ENCODE data around the gene INPP5A.
"Not testable (repeated sequence)": the region's sequence is repeated elsewhere in the genome, so short reads cannot be mapped to it uniquely, and the experiment has no call there.

The INPP5A gene

GRCh38 chr10:132671228-132672154 is 133.9 kb downstream of the INPP5A start:
- no peak for DNase-seq (ENCODE audit: low read depth, low spot score)

GRCh38 chr10:132673746-132674145 is 136.2 kb downstream of the INPP5A start:
- DNase-seq (ENCODE audit: low read depth, low spot score) = not testable (repeated sequence)

- DNase-seq (ENCODE audit: low read depth, low spot score) = no peak
These were observed 136.7 kb downstream of the INPP5A start for GRCh38 chr10:132674311-132674710.

GRCh38 chr10:132675031-132675740 is 137.6 kb downstream of the INPP5A start:
- no peak for DNase-seq (ENCODE audit: low read depth, low spot score)

- no peak for DNase-seq (ENCODE audit: low read depth, low spot score)
These were observed 138.8 kb downstream of the INPP5A start for GRCh38 chr10:132676193-132676891.

GRCh38 chr10:132677096-132677472 is 139.5 kb downstream of the INPP5A start:
- DNase-seq (ENCODE audit: low read depth, low spot score) = no peak

GRCh38 chr10:132677473-132678227 is 140.1 kb downstream of the INPP5A start:
- no peak for DNase-seq (ENCODE audit: low read depth, low spot score)

DNA sequence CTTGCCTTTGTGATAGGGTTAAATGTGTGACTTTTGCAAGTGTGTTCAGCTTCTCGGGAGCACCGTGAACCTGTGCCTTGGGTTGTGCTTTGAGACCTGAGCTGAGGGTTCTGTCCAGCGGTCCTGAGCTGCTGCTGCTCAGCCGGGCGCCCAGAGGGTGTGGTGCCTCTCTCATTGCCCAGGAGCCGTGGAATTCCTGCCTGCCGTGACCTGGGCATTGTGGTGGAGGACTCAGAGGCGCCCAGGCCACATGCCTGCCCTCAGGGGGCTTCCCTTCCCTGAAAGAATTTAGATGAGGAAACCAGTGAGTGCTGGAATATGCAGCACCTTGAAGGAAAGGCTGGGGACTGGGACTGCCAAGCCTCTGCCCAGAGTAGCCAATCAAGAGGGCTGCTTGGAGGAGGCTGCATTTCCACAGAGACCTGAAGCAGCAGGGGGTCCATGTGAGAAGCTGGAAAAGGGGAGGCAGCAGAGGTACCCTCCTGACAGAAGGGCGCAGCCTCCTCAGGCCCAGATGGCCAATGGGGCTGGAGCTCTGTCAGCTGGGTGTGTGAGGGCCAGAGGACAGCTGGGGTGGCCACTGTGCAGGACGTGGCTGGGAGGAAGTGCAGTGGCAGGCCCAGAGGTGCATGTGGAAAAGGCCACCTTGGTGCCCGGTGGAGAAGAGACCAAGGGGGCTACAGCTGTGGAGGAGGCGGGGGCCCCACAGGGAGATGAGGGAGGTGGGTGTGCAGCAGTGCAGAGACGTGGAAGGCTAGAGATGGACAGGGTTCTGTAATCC is 141.0 kb downstream of the INPP5A start:
- no peak for DNase-seq (ENCODE audit: low read depth, low spot score)

DNA sequence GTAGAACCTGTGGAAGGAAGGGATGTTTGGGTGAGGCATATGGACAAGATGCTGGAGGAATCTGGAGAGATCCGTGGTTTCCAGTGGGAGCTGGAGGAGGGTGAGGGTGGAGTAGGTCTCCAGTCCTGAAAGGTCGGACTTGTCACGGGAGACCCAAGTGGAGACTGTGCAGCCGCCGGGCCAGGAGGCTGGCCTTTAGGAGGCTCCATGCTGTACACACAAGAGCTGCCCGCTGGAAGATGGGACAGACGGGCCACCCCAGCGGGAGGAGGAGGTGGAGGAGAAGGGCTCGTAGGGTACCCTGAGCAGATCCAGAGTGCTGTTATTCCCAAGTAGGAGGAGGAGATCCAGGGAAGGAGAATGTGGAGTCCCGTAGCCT is 141.6 kb downstream of the INPP5A start:
- no peak for DNase-seq (ENCODE audit: low read depth, low spot score)

DNA sequence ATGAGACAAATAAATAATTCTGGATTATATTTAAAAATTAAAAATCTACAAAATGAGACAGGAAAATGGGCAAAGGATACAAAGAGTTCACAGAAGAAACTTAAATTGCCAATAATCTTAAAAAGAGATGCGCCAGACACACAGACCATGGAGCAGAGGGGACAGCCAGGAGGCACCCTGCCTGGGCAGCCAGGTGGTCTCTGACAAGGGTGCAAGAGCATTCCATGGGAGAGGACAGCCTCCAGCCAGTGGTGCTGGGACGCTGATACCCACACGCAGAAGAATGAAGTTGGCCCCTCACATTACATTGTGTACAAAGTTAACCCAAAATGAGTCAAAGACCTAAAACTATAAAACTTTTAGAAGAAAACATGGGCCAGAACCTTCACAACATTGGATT is 142.1 kb downstream of the INPP5A start:
- no peak for DNase-seq (ENCODE audit: low read depth, low spot score)

DNA sequence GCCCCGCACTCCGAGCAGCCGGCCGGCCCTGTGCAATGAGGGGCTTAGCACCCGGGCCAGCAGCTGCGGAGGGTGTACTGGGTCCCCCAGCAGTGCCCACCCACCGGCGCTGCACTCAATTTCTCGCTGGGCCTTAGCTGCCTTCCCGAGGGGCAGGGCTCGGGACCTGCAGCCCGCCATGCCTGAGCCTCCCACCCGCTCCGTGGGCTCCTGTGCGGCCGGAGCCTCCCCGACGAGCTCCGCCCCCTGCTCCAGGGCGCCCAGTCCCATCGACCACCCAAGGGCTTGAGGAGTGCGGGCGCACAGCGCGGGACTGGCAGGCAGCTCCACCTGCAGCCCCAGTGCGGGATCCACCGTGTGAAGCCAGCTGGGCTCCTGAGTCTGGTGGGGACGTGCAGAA is 143.2 kb downstream of the INPP5A start:
- DNase-seq (ENCODE audit: low read depth, low spot score) = not testable (repeated sequence)

DNA sequence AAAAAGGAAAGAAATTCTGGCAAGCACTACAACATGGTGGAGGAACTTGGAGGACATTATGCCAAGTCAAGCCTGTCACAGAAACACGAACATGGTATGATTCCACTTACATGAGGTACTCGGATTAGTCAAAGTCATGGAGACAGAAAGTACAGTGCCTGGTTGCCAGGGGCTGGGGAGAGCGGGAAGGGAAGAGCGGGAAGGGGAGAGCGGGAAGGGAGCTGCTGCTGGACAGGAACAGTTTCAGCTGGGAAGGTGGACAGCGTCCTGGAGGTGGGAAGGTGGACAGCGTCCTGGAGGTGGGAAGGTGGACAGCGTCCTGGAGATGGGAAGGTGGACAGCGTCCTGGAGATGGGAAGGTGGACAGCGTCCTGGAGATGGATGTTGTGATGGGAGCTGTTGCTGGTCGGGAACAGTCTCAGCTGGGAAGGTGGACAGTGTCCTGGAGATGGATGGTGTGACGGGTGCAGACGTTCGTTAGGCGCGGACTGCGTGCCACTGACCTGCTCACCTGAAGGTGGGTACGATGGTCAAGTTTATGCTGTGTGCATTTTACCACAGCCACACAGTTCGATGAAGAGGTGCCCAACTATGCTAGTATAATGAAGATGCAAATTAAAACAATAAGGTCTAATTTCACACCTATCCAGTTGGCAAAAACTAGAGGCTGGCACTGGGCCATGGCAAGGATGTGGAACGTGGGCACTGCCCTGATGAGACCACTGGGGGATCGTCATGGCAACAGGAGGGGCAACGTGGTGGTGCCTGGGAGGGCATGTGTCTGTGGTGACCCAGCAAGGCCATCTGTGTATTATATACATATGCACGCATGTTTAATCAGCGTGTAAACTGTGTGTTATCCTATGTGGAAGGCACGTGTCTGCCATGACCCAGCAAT is 144.5 kb downstream of the INPP5A start:
- DNase-seq (ENCODE audit: low read depth, low spot score) = no peak

- DNase-seq (ENCODE audit: low read depth, low spot score) = no peak
These were observed 146.7 kb downstream of the INPP5A start for GRCh38 chr10:132684164-132684891.

- DNase-seq (ENCODE audit: low read depth, low spot score) = no peak
These were observed 147.7 kb downstream of the INPP5A start for GRCh38 chr10:132685101-132685891.

- no peak for DNase-seq (ENCODE audit: low read depth, low spot score)
These were observed 148.5 kb downstream of the INPP5A start for GRCh38 chr10:132685921-132686680.

DNA sequence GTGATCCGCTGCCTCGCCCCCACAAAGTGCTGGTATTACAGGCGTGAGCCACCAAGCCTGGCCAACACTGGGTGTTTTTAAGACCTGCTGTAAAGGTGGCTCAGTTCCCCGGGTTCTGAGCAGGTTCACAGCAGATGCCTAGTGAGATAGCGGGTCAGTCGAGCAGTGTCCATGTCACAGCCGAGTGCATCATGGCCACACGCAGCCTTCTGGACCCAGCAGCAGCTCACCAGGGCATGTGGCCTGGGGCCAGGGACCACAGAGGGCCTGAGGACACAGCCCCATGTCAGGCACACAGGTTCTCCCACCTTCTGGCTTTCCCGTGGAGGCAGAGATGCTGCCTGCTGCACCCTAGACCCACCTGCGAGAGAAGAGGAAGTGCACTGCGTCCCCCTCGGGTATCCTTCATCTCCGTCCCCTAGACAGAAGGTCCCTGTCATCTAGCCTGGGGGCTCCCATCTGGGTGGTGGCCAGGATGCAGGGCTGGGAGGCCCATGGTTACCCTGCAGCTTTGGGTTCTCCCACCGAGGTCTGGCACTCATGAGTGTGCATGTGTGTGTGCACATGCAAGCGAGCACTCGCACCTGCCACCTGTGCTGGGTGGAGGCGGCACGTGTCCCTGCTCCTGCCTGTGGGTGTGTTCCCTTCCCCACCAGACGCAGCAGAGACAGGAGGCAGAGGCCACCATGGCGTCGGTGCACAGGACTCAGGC is 149.8 kb downstream of the INPP5A start:
- no peak for DNase-seq (ENCODE audit: low read depth, low spot score)

Data from brain pericyte (primary cell).